ENCODE data around the gene TCP11L1. TPM values are rescaled to one million over a fixed set of nuclear protein-coding genes. Genes with fewer than 3 reads are reported as not detected.

TCP11L1 gene
- total and polyA plus RNA-seq, 2 of the 8 experiments (the other 6 are each of a cell fraction or from before 2014, with no cell fraction given), result 10.9 to 23.1 TPM

GRCh38 chr11:33059331-33060007 lies 20.1 kb downstream of the TCP11L1 start:
- Histone ChIP-seq H3K9ac (replicated peaks in 1 of 4; ENCODE audit: extremely low read depth in 1 of 4, low read depth in 3 of 4, low read length in 3 of 4) (no peak overlapping the region), H4K91ac (replicated peaks; ENCODE audit: insufficient read length, low read length) (no peak overlapping the region), H3K9me3 (ENCODE audit: insufficient read depth in 2 of 2, low read depth in 1 of 2, low read length in 1 of 2) (no peaks in the 10 kb centered on the region), H3K79me2 (ENCODE audit: control insufficient read depth in 1 of 2, insufficient read depth in 2 of 2, low read length in 2 of 2) (no peaks in the 10 kb centered on the region), H3K27ac (ENCODE audit: low read depth, low read length) (no peak overlapping the region), H2AK5ac (ENCODE audit: low read depth, low read length) (no peak overlapping the region), H3K56ac (replicated peaks; ENCODE audit: insufficient read length, low read depth, low read length) (no peak overlapping the region), H2BK120ac (replicated peaks; ENCODE audit: low read depth, low read length) (no peak overlapping the region), H2BK5ac (ENCODE audit: low read depth, low read length) (no peak overlapping the region), H3K79me1 (ENCODE audit: low read depth, low read length) (no peaks in the 10 kb centered on the region), H2BK15ac (ENCODE audit: low read length) (no peak overlapping the region), H4K20me1 (replicated peaks in 1 of 2; ENCODE audit: control insufficient read depth in 1 of 2, insufficient read depth in 2 of 2, low read length in 2 of 2) (no peaks in the 10 kb centered on the region), H3K4me3 (ENCODE audit: extremely low read depth in 1 of 4, insufficient read depth in 2 of 4, low read depth in 3 of 4, low read length in 4 of 4) (no peak overlapping the region), H3K27me3 (replicated peaks in 1 of 4; ENCODE audit: control insufficient read depth in 3 of 4, extremely low read depth in 1 of 4, insufficient read depth in 3 of 4, low read length in 3 of 4) (no peaks in the 10 kb centered on the region), H3K23ac (ENCODE audit: insufficient read length) (no peak overlapping the region), H4K8ac (ENCODE audit: extremely low read depth, insufficient read depth, low read length) (no peak overlapping the region), H2BK20ac (ENCODE audit: low read length) (no peak overlapping the region), H3K4me2 (ENCODE audit: insufficient read depth in 1 of 2, low read depth in 2 of 2, low read length in 2 of 2) (no peak overlapping the region), H4K5ac (ENCODE audit: insufficient read length, low read depth, low read length) (no peak overlapping the region), H3K23me2 (ENCODE audit: low read depth, low read length) (no peaks in the 10 kb centered on the region), H3K18ac (ENCODE audit: extremely low read depth, low read length) (no peak overlapping the region), H2AFZ (ENCODE audit: low read length) (no peak overlapping the region), H3K36me3 (ENCODE audit: control insufficient read depth in 2 of 4, insufficient read depth in 4 of 4, low read length in 3 of 4) (peaks cover 3 to 32% (median 9%) of the 10 kb centered on the region in 4 experiments; a peak in 6 of 8 replicates), H3K14ac (ENCODE audit: insufficient read length) (no peak overlapping the region), H3K4me1 (replicated peaks in 1 of 4; ENCODE audit: control insufficient read depth in 3 of 4, insufficient read depth in 4 of 4, low read length in 3 of 4) (no peaks in the 10 kb centered on the region), H2BK12ac (ENCODE audit: low read depth, low read length) (no peak overlapping the region), H3K4ac (replicated peaks; ENCODE audit: insufficient read length, low read depth, low read length) (no peak overlapping the region)
- 95% methylated on average over 5 of the region's 5 CpGs; no CpG with 5 or more reads in 1 of the 2 experiments for WGBS, 2 experiments (ENCODE audit: extremely low coverage in 1 of 2, insufficient coverage in 1 of 2, insufficient read length in 1 of 2, insufficient replicate concordance in 2 of 2, low coverage in 1 of 2, low lambda C conversion rate in 2 of 2, missing lambda C conversion rate in 1 of 2)
- POLR2A ChIA-PET (ENCODE audit: partially characterized antibody), result interaction anchor here (1.2 kb wide), 1 partner anchor 90 kb away, joined by 3 read pairs; no protein-coding TSS in a partner anchor
- CTCF ChIA-PET (ENCODE audit: partially characterized antibody), result interaction anchor here (0.6 to 1.6 kb wide), 2 partner anchors 95 to 100 kb away, joined by 3 read pairs; no protein-coding TSS in a partner anchor
- FAIRE-seq (no peak), DNase-seq (ENCODE audit: low read depth in 1 of 2, low spot score in 2 of 2) (no peak)
- TF ChIP-seq RNF2 (IDR thresholded peaks at IDR 0.05; ENCODE audit: borderline replicate concordance, low read depth, low read length, missing control alignments, poor library complexity, severe bottlenecking), result no peak
- TF ChIP-seq SUZ12 (IDR thresholded peaks at IDR 0.05; ENCODE audit: low read length), result no peak
- no peak for TF ChIP-seq POU5F1 (IDR thresholded peaks at IDR 0.05; ENCODE audit: low read depth, low read length)
- no peak for TF ChIP-seq SIN3A (conservative IDR thresholded peaks at IDR 0.05 in 1 of 2, IDR thresholded peaks at IDR 0.05 in 1 of 2; ENCODE audit: low read depth in 1 of 2, low read length in 2 of 2)
- TF ChIP-seq SIX5 (IDR thresholded peaks at IDR 0.05; ENCODE audit: low read depth, low read length), result no peak
- no peak for TF ChIP-seq PHF8 (conservative IDR thresholded peaks at IDR 0.05; ENCODE audit: low read depth, low read length)
- TF ChIP-seq BACH1 (IDR thresholded peaks at IDR 0.05; ENCODE audit: low read length), result no peak
- no peak for TF ChIP-seq JUN (IDR thresholded peaks at IDR 0.05; ENCODE audit: low read depth, low read length)
- TF ChIP-seq TEAD4 (IDR thresholded peaks at IDR 0.05; ENCODE audit: low read depth, low read length), result no peak
- no peak for TF ChIP-seq GABPA (IDR thresholded peaks at IDR 0.05; ENCODE audit: borderline replicate concordance, insufficient read depth, low read length)
- TF ChIP-seq, protein P1, sequence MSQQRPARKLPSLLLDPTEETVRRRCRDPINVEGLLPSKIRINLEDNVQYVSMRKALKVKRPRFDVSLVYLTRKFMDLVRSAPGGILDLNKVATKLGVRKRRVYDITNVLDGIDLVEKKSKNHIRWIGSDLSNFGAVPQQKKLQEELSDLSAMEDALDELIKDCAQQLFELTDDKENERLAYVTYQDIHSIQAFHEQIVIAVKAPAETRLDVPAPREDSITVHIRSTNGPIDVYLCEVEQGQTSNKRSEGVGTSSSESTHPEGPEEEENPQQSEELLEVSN (IDR thresholded peaks at IDR 0.05), result no peak
- TF ChIP-seq YY1 (IDR thresholded peaks at IDR 0.05; ENCODE audit: low read depth, low read length), result no peak
